HepG2 (cell line): ENCODE data around the gene GNPDA1. TPM values are rescaled to one million over a fixed set of nuclear protein-coding genes. Genes with fewer than 3 reads are reported as not detected.

Experiments used
- BRCA1 ChIP-seq: sonication (generic); formaldehyde crosslinking; IDR thresholded peaks from 2 replicates; pipeline ENCODE4 v1.4.0; 2020; ENCODE audit warnings: missing genetic modification reagents
- CEBPB ChIP-seq: IDR thresholded peaks from 2 replicates; pipeline ENCODE4 v1.6.1; 2011; ENCODE audit warnings: low read depth, low read length, improper control_type of control experiment, borderline replicate concordance
- E2F2 ChIP-seq: sonication (generic); formaldehyde crosslinking; IDR thresholded peaks from 2 replicates; pipeline ENCODE4 v1.4.0; 2020; ENCODE audit warnings: missing genetic modification reagents, borderline replicate concordance
- ELF3 ChIP-seq: IDR thresholded peaks from 2 replicates; pipeline ENCODE4 v1.6.1; 2016; ENCODE audit warnings: missing genetic modification reagents, missing compliant biosample characterization
- GABPA ChIP-seq, 2 experiments: IDR thresholded peaks; 2 replicates each; pipeline ENCODE4 v1.6.1; 2011 to 2016; ENCODE audit warnings: low read depth in 2 of 2, low read length in 1 of 2, missing biosample characterization in 1 of 2, missing genetic modification characterization in 1 of 2
- HOXD1 ChIP-seq: sonication (generic); formaldehyde crosslinking; IDR thresholded peaks from 2 replicates; pipeline ENCODE4 v1.5.0; 2020; ENCODE audit warnings: missing genetic modification reagents
- LCORL ChIP-seq, 2 experiments: fragments of 450-650 bp in 1 of 2; sonication (generic) in 1 of 2; formaldehyde crosslinking in 1 of 2; IDR thresholded peaks; 2 replicates each; pipeline versions ENCODE4 v1.5.0 to v1.6.1; 2017 to 2020; ENCODE audit warnings: antibody characterized with exemption in 1 of 2, missing genetic modification reagents in 1 of 2
- MAX ChIP-seq: IDR thresholded peaks from 2 replicates; pipeline ENCODE4 v1.6.1; 2012; ENCODE audit warnings: inconsistent platforms
- NKX3-1 ChIP-seq: sonication (generic); formaldehyde crosslinking; IDR thresholded peaks from 2 replicates; pipeline ENCODE4 v1.5.0; 2020; ENCODE audit warnings: missing genetic modification reagents
- PPARG ChIP-seq: conservative IDR thresholded peaks from 2 replicates; pipeline ENCODE4 v1.6.1; 2016; ENCODE audit warnings: missing biosample characterization, missing genetic modification reagents
- REL ChIP-seq: sonication (generic); formaldehyde crosslinking; conservative IDR thresholded peaks from 2 replicates; pipeline ENCODE4 v1.8.0; 2022; ENCODE audit warnings: mild to moderate bottlenecking, missing genetic modification reagents, moderate library complexity
- THAP8 ChIP-seq: sonication (generic); formaldehyde crosslinking; IDR thresholded peaks from 2 replicates; pipeline ENCODE4 v1.5.1; 2020; ENCODE audit warnings: missing genetic modification reagents, mild to moderate bottlenecking, borderline replicate concordance
- ZBTB37 ChIP-seq: sonication (generic); formaldehyde crosslinking; IDR thresholded peaks from 2 replicates; pipeline ENCODE4 v1.4.0; 2020; ENCODE audit warnings: mild to moderate bottlenecking, missing genetic modification reagents
- ZC3H13 ChIP-seq: sonication (generic); formaldehyde crosslinking; IDR thresholded peaks from 2 replicates; pipeline ENCODE4 v1.8.1; 2023; ENCODE audit warnings: mild to moderate bottlenecking, missing genetic modification reagents, moderate library complexity
- ZFP36L1 ChIP-seq: sonication (generic); formaldehyde crosslinking; IDR thresholded peaks from 2 replicates; pipeline ENCODE4 v1.8.0; 2022; ENCODE audit warnings: mild to moderate bottlenecking, missing genetic modification reagents, moderate library complexity
- ZNF142 ChIP-seq: sonication (generic); formaldehyde crosslinking; IDR thresholded peaks from 2 replicates; pipeline ENCODE4 v1.4.0; 2020; ENCODE audit warnings: missing genetic modification reagents
- ZNF17 ChIP-seq: sonication (generic); formaldehyde crosslinking; IDR thresholded peaks from 2 replicates; pipeline ENCODE4 v1.5.0; 2020; ENCODE audit warnings: mild to moderate bottlenecking, missing genetic modification reagents
- ZNF768 ChIP-seq: sonication (generic); formaldehyde crosslinking; IDR thresholded peaks from 2 replicates; pipeline ENCODE4 v1.4.0; 2020; ENCODE audit warnings: missing genetic modification reagents
- polyA plus RNA-seq, 8 experiments: library from polyadenylated mRNA; depleted of rRNA in 3 of 8; stranded (reverse) in 7 of 8; unstranded in 1 of 8; fragments of >200 nt; fragmentation: Illumina TruSeq in 4 of 8; extraction: Trizol in 4 of 8; gene quantifications; 2 replicates each; pipeline versions ENCODE4 v1.2.1 to v1.2.3, GENCODE V29; 2011 to 2016; ENCODE audit warnings: low read depth in 4 of 8, missing spikeins in 1 of 8, mixed read lengths in 1 of 8; ENCODE audit not compliant: insufficient read depth in 1 of 8
- total RNA-seq, 5 experiments: library from RNA; depleted of rRNA; stranded (reverse); fragments of >200 nt; fragmentation: Illumina TruSeq; extraction: Trizol; gene quantifications; 2 replicates each; pipeline ENCODE4 v1.2.3, GENCODE V29; 2016; ENCODE audit warnings: low read depth in 1 of 5

GNPDA1 gene
- total and polyA plus RNA-seq, 2 of the 13 experiments (the other 11 are each of a cell fraction or from before 2014, with no cell fraction given), result 6.0 to 54.1 TPM

GRCh38 chr5:141968914-141969608 is 43.8 kb downstream of the GNPDA1 start, which contains the start of gene RNF14 (continued):
- TF ChIP-seq ELF3 (peak; percentile 81), ZNF17 (no peak), HOXD1 (CRISPR knock-in tag) (0 out of 2 replicates have a peak, but pooled peaks have one; percentile 85), E2F2 (CRISPR knock-in tag) (no peak), THAP8 (no peak), REL (CRISPR knock-in tag) (peak; percentile 74; the same call in 1 of the 2 replicates), ZNF768 (peak; percentile 76; the same call in 1 of the 2 replicates), MAX (peak; percentile 71), NKX3-1 (CRISPR knock-in tag) (peak; percentile 79; the same call in 1 of the 2 replicates), ZBTB37 (CRISPR knock-in tag) (0 out of 2 replicates have a peak, but pooled peaks have one; percentile 40), GABPA (IDR thresholded peaks at IDR 0.05; ENCODE audit: low read depth, low read length) (peak; percentile 68), GABPA (CRISPR knock-in tag; IDR thresholded peaks at IDR 0.05; ENCODE audit: low read depth) (peak; percentile 84), BRCA1 (0 out of 2 replicates have a peak, but pooled peaks have one; percentile 81), CEBPB (no peak), PPARG (no peak), ZNF142 (CRISPR knock-in tag) (peak; percentile 93), LCORL (IDR thresholded peaks at IDR 0.05) (peak; percentile 60; the same call in 1 of the 2 replicates), LCORL (CRISPR knock-in tag; IDR thresholded peaks at IDR 0.05) (peak; percentile 96), ZFP36L1 (CRISPR knock-in tag) (peak; percentile 82; the same call in 1 of the 2 replicates), ZC3H13 (CRISPR knock-in tag) (peak; percentile 72)
